Testis (tissue), 3 donors: Measurements from ENCODE around the gene TMEM232. TPM values are rescaled to one million over a fixed set of nuclear protein-coding genes. Genes with fewer than 3 reads are reported as not detected.
A peak's percentile ranks its signal among the peaks of the same experiment; 100 is the strongest.

ENCODE experiments used
- DNase-seq: peaks from one replicate; pipeline ENCODE4 v3.0.0-alpha.2; 2019
- H3K27ac ChIP-seq, 2 donors: fragments of 200-600 bp; sonication (generic); one replicate each; pipeline ENCODE4 v1.5.1; 2019
- H3K27me3 ChIP-seq: fragments of 200-600 bp; sonication (generic); one replicate; pipeline ENCODE4 v1.5.1; 2019
- H3K36me3 ChIP-seq: fragments of 200-600 bp; sonication (generic); one replicate; pipeline ENCODE4 v1.5.1; 2017; ENCODE audit warnings: low read depth; ENCODE audit errors: missing control alignments
- H3K4me1 ChIP-seq: fragments of 200-600 bp; sonication (generic); one replicate; pipeline ENCODE4 v1.5.1; 2019
- H3K4me3 ChIP-seq, 2 donors: fragments of 200-600 bp; sonication (generic); one replicate each; pipeline ENCODE4 v1.5.1; 2017 to 2019
- H3K9me3 ChIP-seq: fragments of 200-600 bp; sonication (generic); one replicate; pipeline ENCODE4 v1.5.1; 2017
- POLR2A ChIP-seq: fragments of 450-650 bp; IDR thresholded peaks from one replicate; pipeline ENCODE4 v1.6.1; 2017; ENCODE audit warnings: antibody characterized with exemption, mild to moderate bottlenecking, moderate library complexity
- WGBS, 2 donors: methylation state at CpG; one replicate each; pipeline ENCODE4 v1.1.5; 2018; 5-methylcytosine and 5-hydroxymethylcytosine counted together
- intact Hi-C: fragments of 100-400 bp; cut with DNase I; formaldehyde crosslinking; loops from one replicate; pipeline ENCODE4 v1.15.1; 2023; ENCODE audit warnings: low total_unique reads
- polyA plus RNA-seq: library from polyadenylated mRNA; stranded (reverse); fragments of 350-450 nt; fragmentation: Illumina TruSeq; extraction: RNeasy Lipid Tissue Mini Kit (QIAGEN cat#74804); gene quantifications from one replicate; pipeline ENCODE4 v1.2.3, GENCODE V29; 2014; ENCODE audit warnings: low read depth, low replicate concordance; ENCODE audit not compliant: insufficient read depth
- total RNA-seq, 2 donors: library from RNA; depleted of rRNA; stranded (reverse); fragments of >200 nt; gene quantifications; one replicate each; pipeline ENCODE4 v1.2.3, GENCODE V29; 2016
- TF ChIP-seq, protein P1 (sequence below), 3 experiments: fragments of 450-650 bp in 2 of 3; fragments of 200-600 bp in 1 of 3; sonication (generic) in 1 of 3; IDR thresholded peaks; one replicate each; pipeline ENCODE4 v1.5.1; 2016 to 2019; ENCODE audit warnings: antibody characterized with exemption in 3 of 3, mild to moderate bottlenecking in 2 of 3, moderate library complexity in 1 of 3

Gene TMEM232
- total and polyA plus RNA-seq, 3 donors from 2014 or later = 28.1 to 42.6 (median 32.0) TPM

DNA sequence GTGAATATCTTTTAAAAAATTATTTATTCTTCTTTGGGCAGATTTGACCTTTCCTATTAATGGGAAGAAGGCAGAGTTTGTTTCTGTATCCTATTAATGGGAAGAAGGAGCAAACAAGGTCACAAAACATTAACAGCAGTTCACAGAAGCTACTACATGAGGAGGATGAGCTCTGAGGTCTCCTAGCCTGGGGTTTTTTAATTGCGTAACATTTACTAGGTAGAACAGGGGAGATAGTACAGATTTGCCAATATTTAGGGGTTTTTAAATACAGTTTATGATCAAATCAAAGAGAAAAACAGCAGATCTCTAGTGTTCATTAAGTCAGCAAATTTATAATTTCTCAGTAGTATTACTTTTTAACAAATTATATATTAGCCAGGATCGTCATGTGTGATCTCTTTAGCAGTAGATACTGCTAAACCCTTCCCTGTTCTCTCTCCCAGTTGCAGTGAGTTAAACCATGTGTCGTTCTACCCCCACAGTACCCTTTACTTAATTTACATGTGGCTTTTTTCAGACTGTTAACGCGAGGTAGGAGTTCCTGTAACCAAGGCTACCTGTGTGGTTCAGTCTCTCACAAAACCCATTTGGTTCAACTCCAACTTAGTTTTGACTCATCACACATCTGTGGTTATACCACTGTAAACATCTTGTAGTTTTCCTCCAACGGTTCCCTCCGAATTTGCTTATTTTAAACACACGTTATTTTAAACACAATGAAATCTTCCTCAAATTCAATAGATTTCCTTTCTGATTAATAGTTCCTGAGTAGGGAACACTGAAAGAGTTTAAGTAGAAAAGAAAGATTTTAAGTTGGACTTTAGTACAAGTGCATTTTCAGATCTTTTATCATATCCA lies 25.7 kb upstream of the TMEM232 start:
- intact Hi-C loops = no loop called here
- Histone ChIP-seq H3K27ac (no peak overlapping the region), H3K4me3 (no peak overlapping the region), H3K36me3 (no peaks in the 10 kb centered on the region), H3K4me1 (no peaks in the 10 kb centered on the region), H3K27me3 (no peaks in the 10 kb centered on the region), H3K9me3 (no peaks in the 10 kb centered on the region)
- 85 to 86% methylated on average over 8 of the region's 8 CpGs for WGBS, 2 donors
- DNase-seq = no peak
- no peak for TF ChIP-seq POLR2A
- TF ChIP-seq, protein P1, sequence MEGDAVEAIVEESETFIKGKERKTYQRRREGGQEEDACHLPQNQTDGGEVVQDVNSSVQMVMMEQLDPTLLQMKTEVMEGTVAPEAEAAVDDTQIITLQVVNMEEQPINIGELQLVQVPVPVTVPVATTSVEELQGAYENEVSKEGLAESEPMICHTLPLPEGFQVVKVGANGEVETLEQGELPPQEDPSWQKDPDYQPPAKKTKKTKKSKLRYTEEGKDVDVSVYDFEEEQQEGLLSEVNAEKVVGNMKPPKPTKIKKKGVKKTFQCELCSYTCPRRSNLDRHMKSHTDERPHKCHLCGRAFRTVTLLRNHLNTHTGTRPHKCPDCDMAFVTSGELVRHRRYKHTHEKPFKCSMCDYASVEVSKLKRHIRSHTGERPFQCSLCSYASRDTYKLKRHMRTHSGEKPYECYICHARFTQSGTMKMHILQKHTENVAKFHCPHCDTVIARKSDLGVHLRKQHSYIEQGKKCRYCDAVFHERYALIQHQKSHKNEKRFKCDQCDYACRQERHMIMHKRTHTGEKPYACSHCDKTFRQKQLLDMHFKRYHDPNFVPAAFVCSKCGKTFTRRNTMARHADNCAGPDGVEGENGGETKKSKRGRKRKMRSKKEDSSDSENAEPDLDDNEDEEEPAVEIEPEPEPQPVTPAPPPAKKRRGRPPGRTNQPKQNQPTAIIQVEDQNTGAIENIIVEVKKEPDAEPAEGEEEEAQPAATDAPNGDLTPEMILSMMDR (IDR thresholded peaks at IDR 0.05) = no peak

DNA sequence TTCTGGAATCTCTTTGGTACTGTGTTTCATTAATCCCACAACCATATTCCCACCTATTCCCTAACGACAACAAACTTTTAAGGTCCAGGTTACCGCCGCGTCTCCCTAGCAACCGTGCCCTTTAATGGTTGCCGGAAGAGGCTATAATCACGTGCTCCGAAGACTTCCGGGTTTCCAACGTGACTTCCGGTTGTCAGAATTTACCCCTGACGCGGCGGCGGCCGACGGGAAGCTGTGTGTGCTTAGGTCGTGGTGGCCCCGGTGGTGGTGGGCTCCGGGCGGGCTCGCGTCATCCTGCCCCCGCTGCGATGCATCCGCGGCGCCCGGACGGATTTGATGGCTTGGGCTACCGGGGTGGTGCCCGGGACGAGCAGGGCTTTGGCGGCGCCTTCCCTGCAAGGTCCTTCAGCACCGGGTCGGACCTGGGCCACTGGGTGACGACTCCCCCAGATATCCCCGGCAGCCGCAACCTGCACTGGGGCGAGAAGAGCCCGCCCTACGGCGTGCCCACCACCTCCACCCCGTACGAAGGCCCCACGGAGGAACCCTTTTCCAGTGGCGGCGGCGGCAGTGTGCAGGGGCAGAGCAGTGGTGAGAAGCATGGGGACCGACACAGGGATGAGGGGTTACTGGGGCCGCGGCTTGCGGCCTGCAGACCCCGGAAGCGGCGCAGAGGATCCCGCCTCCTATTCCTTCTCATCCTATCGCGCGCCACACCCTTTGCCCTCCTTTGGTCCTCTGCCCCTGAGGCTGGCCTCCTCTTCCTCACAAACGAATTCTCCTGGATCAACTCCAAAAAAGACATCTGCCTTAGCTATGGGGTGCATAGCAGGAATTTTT lies 12.6 kb upstream of the TMEM232 start, which contains the start of gene SLC25A46:
TSS of gene SLC25A46 (plus strand) at position 196 of the 840 bp plus-strand sequence. CDS start at position 309, 113 bp downstream.
- Histone ChIP-seq H3K4me3 (peak within 1 kb of the TSS; percentile 91 to 98), H3K4me1 (no peaks in the 10 kb centered on the region), H3K27ac (peak within 1 kb of the TSS; percentile 62 to 73), H3K36me3 (no peaks in the 10 kb centered on the region), H3K9me3 (no peaks in the 10 kb centered on the region), H3K27me3 (no peaks in the 10 kb centered on the region)
- DNase-seq = peak; percentile 95
- TF ChIP-seq POLR2A = no peak
- intact Hi-C loops = no loop called here
- 1 to 2% methylated on average over 15 to 60 of the region's 62 CpGs for WGBS, 2 donors

DNA sequence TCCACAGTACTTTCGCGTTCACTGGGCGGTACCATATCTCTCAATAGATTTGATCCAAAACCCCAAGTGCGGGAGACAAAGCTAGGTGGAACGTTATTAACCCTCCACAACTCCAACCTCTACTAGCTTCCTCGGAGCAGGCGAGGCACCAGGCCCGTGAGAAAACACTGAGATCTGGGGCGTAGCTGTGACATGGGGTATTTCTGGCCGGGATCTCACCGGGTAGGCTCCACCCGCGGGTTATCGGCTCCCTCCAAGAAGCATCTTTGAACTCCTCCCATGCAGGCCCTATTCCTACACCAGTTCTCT lies 12.0 kb upstream of the TMEM232 start:
- H3K9me3 ChIP-seq = no peaks in the 10 kb centered on the region
- H3K36me3 ChIP-seq = no peaks in the 10 kb centered on the region
- TF ChIP-seq, protein P1 (IDR thresholded peaks at IDR 0.05) = no peak
- no peak for TF ChIP-seq POLR2A
- intact Hi-C loops = no loop called here
- peak overlapping the region; percentile 91 to 98 for H3K4me3 ChIP-seq
- peak overlapping the region; percentile 62 to 73 for H3K27ac ChIP-seq
- DNase-seq = no peak
- WGBS, 2 donors = 0% methylated on average over 14 of the region's 14 CpGs
- H3K27me3 ChIP-seq = no peaks in the 10 kb centered on the region
- H3K4me1 ChIP-seq = no peaks in the 10 kb centered on the region

DNA sequence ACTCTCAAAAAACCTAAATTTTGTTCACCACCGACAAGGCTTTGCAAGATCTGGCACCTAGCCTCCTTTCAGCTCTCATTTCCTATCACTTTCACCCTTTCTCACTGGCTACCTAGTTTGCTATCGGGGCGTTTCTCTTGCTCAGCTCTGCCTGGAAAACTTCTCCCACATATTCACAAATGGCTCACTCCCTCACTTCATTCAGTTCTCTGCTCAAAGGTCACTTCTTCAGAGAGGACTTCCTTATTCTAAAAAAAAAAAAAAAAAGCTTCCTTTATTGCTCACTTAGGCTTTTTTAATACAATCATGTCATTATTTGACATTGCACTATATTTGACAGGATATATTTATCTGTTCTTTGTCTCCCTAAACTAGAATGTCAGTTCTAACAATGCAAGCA lies 10.3 kb upstream of the TMEM232 start:
- Histone ChIP-seq H3K4me1 (no peaks in the 10 kb centered on the region), H3K36me3 (no peaks in the 10 kb centered on the region), H3K4me3 (no peak overlapping the region), H3K27ac (no peak overlapping the region), H3K9me3 (no peaks in the 10 kb centered on the region), H3K27me3 (no peaks in the 10 kb centered on the region)
- intact Hi-C loops = no loop called here
- TF ChIP-seq, protein P1 (IDR thresholded peaks at IDR 0.05) = no peak
- TF ChIP-seq POLR2A = no peak
- 49 to 56% methylated on average over 3 of the region's 3 CpGs for WGBS, 2 donors
- no peak for DNase-seq

DNA sequence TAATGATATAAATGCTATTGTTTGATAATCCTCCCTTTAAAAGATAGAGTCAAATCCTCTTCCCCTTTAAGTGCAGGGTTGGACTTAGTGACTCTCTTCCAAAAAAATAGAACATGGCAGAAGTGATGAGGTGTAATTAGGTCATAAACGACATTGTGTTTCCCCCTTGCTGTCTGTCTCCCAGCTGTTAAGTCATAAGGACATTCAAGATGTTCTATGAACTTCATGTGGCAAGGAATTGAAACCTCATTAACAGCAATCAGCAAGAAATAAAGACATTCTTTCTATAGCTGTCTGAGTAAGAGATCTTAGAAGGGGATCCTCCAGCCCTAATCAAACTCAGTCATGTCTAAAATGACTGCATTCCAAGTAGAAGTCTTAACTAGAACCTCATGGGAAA lies 9.1 kb upstream of the TMEM232 start:
- 36 to 45% methylated on average over 1 of the region's 1 CpG for WGBS, 2 donors
- intact Hi-C loops = no loop called here

More for the DNA sequence above, 9.1 kb upstream of the TMEM232 start:
- no peak overlapping the region for H3K4me3 ChIP-seq
- DNase-seq = no peak
- H3K9me3 ChIP-seq = no peaks in the 10 kb centered on the region
- H3K4me1 ChIP-seq = no peaks in the 10 kb centered on the region
- H3K27me3 ChIP-seq = no peaks in the 10 kb centered on the region
- H3K27ac ChIP-seq = no peak overlapping the region
- TF ChIP-seq POLR2A = no peak
- TF ChIP-seq, protein P1 (IDR thresholded peaks at IDR 0.05) = no peak
- no peaks in the 10 kb centered on the region for H3K36me3 ChIP-seq
